ENCODE measurements around the gene RAB5IF.
"Not testable (repeated sequence)": the region's sequence is repeated elsewhere in the genome, so short reads cannot be mapped to it uniquely, and the experiment has no call there.

The RAB5IF gene

DNA sequence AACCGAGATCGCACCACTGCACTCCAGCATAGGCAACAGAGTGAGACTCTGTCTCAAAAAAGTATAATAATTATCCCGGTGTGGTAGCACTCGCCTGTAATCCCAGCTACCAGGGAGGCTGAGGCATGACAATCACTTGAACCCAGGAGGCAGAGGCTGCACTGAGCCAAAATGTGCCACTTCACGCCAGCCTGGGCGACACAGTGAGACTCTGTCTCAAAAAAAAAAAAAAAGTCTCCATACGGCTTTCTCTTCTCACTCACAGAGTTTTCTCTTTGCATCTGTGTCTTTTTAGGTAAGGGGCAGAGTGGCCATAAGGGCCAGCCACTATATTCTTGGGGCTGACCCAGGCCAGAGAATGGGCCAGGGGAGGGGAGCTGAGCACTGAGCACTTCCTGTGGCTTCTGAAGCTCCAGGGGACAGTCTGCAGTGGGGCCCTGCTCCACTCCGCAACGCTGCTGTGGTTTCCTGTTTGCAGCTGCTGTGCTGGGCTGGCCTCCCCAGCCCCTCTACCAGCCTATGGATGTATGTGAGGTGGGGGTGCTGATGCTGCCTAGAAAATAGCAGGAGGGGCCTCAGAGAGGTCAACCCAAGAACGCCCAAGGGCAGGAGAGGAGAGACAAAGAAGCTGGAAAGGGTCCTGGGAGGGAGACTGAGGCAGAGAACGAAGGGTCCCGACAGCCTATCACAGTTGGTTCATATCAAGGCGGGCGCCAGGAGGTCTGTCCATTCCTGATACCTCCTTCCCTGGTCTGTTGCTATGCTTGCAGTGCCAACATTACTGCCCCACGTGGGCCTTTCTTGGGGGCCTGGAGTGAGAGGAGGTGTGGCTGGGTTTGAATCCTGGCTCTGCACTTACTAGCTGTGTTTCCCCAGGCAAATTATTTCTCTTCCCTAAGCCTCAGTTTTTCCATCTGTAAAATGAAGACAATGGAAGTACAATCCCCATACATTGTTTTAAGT lies 24.4 kb downstream of the RAB5IF start:
- DNase-seq = no peak

DNA sequence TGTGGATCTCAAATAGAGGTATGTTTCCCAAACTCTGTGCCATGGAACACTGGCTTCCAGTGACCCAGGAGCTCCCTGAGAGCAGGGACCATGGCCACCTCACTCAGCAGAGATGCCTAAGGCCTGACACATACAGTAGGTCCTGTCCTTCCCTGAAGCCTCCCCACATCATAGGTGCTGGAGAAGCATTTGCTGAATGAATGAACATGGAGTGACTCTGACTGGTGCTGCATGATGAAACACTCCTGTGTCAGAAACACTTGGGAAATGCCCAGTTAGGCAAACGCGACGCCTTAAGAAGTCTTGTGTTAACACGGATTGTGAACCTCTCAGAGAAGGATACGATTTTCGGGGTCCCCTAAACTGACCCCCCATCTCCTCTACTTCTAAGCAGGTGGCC lies 26.1 kb downstream of the RAB5IF start:
- DNase-seq = no peak

DNA sequence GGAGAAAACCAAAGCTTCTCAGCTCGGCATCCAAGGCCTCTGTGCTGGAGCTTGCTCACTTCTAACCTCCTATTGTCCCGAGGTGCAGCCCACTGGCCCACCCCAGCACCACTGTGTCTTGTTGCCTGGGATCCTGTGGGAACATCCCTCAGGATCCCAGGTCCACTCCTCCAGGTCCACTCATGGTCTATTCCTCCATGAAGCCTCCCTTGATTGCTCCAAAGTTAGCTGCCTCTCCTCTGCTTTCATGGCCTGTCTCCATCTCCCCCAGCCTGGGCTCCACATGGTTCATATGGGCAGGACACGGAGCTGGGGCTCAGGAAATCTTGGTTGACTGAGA lies 26.5 kb downstream of the RAB5IF start:
- DNase-seq = no peak

DNA sequence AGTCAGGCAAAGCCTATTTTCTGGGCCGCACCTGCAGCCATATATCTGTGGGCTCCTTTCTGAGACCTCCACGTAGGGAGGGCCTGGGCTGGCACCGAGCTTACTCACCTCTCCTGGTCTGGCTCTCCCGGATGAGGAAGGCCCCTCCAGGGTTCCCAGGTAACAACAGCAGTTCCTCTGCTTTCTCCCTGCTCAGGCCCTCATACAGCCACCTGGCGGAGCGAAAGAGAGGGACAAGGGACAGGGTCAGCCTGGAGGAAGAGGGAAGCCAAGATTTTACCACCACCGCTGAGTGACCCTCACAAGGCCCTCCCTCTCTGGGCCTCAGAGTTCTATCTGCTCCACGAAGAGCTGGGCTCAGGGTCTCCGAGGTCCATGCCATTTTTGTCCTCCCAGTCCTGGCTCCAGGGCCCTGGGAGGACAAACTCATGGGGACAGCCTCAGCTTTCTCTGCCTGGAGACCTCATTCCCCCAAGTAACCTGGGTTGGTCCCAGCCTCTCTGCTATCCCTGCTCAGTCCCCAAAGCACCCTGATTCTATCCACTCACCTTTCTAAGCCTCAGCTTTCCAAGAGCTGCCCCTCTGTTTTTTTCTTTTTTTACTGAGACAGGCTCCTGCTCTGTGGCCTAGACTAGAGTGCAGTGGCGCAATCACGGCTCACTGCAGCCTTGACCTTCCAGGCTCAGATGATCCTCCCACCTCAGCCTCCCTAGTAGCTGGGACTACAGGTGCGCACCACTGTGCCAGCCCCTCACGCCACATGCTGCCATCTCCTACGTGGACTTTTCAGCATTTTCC lies 27.1 kb downstream of the RAB5IF start:
- no peak for DNase-seq

DNA sequence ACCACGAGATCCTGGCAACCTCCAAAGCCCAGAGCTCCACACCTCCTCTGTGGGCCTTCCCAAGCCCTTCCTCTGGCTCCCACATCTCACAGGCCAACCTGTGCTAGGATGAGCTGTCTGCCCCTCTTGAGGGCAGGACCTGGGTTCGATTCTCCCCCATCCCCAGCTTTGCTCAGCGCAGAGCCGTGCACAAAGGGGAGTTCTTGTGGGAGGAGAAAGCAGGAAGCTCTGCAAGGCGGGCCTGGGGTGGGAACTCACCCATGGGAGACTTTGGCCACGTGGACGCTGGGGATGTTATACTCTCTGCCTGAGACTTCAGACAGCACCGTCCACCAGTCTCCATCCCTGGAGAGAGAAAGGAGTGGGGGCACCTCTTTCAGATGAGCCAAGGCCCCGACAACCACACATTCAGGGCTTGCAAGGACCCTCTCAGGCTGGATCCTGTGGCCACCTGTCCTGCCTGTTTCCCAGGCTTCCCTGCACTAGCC lies 27.8 kb downstream of the RAB5IF start:
- no peak for DNase-seq

DNA sequence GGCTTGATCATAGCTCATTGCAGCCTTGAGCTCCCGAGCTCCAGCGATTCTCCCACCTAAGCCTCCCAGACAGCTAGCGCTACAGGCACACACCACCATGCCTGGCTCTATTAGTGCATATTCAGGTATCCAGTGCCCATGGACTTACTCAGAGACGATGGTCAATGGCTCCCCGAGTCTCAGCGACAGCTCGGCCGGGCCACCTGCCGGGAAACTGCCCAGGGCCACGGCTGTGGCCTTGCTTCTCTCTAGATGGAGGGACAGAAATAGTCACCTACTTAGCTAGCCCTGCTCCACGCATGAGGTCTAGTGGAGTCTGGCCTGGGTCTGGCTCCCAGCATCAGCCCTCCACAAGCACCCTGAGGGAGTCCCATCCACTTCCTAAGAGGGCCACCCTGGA lies 28.8 kb downstream of the RAB5IF start:
- no peak for DNase-seq

DNA sequence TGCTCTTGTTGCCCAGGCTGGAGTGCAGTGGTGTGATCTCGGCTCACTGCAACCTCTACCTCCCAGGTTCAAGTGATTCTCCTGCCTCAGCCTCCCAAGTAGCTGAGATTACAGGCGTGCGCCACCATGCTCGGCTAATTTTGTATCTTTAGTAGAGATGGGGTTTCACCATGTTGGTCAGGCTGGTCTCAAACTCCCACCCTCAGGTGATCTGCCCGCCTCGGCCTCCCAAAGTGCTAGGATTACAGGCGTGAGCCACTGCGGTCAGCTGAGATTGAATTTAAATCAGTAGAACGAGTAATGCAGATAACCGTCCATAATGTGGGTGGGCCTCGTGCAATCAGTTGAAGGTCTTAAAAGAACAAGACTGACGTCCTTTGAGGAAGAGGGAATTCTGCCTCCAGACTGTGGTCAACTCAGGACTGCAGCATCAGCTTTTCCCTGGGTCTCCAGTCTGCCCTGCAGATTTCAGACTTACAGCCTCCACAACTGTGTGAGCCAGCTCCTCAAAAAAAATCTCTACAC lies 33.4 kb downstream of the RAB5IF start:
- not testable (repeated sequence) for DNase-seq

DNA sequence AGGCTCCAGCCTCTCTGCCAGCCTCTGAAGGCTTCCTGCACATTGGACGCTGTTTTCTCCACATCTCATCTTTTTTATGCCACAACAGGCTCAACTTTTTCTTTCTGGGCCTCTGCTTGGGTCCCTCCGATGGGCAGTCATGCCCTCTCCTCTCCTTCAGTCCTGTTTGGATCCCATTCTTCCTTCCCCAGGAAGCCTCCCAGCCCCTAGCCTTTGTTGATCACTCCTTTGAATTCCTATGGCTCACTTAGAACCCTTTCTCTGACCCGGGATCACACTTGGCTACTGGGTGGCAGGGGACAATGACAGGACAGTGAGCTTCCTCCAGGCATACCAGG lies 35.9 kb downstream of the RAB5IF start:
- no peak for DNase-seq

DNA sequence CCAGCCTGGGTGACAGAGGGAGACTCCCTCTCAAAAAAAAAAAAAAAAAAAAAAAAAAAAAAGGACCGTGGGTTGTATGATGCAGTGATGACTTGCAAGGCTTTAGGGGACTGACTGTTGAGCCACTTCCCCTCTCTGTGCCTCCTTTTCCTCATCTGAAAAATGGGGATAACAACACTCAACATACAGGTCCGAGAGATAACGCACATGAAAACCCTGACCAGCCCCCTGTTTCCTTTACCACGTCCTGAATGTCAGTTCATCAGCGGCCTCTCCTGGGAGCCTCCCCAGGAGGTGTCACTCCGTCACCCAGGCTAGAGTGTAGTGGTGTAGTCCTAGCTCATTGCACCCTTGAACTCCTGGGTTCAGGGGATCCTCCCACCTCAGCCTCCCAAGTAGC lies 36.6 kb downstream of the RAB5IF start:
- no peak for DNase-seq

DNA sequence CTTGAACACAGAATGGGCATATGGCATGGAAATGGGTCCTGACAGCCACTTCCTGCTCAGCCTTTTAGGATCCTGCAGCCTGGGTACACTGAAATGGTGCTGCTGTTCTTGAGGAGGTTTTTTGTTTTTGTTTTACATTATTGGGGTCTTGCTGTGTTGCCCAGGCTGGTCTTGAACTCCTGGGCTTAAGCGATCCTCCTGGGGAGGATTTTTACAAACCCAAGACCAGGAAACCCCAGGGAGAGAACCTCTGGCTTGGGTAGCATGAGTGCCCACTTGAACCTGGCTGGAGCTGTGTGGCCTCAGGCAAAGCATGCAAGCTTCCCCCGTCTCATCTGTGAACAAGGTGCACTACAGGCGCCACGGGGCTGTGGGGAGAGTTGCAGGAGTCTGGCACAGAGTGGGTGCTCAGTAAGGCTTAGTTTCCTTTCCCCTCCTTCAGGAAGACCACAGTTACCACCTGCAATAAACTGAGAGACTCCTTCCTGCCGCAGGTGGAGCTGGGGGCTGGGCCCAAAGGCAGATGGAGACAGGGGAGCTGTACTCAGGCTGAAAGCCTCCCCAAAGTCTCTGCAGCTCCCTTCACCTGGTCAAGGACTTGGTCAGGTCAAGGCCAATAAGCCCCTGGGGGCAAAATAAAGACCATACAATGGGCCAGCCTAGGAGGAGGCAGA lies 38.6 kb downstream of the RAB5IF start:
- DNase-seq = no peak

DNA sequence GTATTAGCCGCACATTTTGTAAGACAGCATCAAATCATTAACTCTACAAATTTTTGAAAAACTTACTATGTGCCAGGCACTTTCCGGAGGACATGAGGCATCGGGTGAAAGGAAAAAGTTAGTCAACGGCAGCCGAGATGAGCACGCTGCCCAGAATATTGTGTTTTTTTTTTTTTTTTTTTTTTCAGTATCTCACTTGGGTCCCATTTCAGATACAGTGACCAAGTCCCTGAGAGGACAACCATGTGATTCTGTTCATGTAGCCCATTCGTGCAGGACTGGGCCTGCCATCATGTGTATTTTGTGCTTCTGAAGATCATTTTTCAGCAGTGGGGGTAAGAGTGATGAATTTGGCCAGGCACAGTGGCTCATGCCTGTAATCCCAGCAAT lies 39.1 kb downstream of the RAB5IF start:
- DNase-seq = no peak

DNA sequence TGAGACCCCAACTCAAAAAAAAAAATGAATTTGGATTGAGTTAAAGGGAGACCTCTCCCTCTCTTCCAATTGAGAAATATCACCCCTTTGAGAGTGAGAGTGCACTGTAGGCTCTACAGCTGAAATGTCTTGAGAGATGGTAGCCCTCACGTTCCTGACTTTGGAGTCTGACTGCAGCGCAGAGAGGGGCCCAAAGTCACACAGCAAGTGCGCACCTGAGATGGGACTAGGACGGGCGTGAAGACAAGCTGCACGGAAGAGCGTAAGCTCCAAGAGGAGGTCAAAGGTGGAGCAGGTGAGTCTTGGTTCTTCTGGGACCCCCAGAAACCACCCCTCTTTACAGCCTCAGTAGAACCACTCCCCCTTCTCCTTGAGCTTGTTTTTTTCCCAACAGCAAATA lies 39.8 kb downstream of the RAB5IF start:
- DNase-seq = no peak

DNA sequence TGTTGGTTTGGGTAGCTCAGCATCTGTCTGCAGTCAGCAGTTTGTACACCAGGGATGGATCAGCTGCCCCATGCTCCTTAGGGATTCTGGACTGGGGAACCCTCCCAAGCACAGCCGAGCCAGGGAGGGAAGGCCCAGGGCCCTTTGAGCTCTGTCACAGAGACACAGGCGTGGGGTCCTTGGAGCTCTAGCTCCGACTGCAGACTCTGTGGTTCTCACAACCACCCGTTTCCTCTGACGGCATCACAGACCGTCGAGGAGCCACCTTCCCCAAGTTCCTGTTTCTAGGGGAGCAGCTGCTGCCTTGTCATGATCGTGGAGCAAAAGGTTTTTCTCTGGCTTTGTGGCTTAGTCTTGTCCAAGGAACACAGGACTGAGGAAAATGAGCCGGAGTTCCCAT lies 40.4 kb downstream of the RAB5IF start, which contains the start of gene SLA2:
TSS of gene SLA2 (minus strand) at position 199 of the 400 bp plus-strand sequence. CDS start 4,861 bp downstream, outside the sequence.
- DNase-seq = no peak

DNA sequence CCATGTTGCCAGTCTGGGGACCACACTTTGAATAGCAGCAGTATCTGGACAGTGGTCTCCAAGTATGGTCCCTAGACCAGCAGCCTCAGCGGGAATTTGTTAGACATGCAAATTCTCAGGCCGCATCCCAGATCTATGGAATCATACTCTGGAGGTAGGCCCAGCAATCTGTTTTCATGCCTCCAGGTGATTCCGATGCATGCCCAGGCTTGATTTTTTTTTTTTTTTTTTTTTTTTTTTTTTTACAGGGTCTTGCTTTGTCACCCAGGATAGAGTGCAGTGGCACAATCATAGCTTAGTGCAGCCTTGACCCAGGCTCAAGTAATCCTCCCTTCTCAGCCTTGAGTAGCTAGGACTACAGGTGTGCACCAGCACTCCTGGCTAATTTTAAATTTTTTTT lies 41.1 kb downstream of the RAB5IF start:
- no peak for DNase-seq

DNA sequence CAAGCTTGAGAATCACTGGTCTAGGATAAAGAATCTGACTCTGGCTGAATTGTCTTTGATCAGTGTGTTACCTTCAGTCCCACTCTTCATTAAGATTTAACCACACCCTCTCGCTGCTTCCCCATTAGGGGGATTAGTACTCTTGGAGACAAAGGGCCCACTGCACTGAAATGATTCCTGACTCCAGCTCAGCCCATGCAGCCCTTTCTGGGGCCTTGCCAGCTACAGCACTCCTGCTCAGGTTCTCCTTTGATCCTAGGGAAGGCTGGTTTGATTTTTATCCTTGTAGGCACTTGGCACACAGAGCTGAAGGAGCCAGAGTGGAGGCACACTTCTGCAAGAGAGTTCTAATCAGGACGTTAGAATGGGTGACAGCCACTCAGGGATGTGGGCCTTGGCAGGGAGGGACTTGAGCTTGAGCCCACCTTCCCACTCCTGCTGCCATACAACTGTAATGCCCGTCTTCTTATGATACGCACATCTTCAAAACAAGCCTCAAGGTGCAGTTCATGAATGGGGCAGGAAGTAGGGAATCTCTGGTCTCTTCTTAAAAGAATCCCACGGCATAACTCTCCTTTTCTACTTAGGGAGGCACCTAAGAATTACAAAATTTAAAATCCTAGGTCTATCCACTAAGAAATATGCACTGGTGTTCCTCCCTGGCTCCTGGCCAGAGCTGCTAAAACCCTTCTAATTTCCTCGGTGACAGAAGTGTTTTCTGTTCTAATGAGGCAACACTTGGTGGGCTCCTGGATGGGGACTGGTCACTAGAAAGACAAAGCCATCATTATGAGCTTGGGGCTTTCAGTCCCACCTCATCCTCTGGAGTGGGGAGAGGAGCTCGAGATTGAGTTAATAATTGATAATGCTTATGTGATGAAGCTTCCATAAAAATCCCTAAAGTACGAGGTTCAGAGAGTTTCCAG lies 41.9 kb downstream of the RAB5IF start:
- no peak for DNase-seq

DNA sequence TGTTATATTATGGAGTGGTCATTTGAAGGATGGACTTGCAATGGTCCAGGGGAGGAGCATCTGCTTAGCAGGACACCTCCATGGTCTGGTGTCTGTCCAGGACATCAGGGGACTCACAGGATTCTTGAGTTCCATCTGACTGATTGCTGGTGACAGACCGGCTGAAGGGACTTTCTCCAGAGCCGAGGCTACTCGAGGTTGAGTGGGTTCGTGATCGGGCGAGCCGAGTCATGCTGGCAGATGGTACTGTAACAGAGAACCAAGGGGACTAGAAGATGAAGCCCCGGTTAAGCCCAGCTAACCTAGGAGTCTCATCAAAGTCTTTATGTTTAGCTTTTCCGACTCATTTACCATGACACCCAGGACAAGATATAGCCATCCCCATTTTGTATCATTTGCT lies 47.9 kb downstream of the RAB5IF start:
- DNase-seq = no peak

DNA sequence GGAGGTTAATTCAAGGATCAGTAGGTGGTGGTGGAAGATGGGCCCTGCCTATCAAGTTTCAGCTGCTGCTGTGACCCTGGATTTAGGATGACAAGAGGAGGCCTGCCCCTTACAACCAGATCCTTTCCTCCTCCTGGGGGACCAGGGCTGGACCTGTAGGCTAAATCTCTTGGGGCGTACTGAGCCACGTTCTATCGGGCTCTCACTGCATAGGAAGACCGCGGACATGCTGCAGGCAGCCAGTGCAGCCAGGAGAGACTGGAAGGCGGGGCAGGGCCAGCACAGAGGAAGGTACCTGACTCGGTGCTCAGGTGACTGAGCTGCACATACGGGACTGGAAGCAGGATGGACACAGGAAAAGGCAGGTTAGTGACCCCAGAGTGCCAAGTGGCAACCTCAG lies 48.9 kb downstream of the RAB5IF start:
- DNase-seq = no peak

DNA sequence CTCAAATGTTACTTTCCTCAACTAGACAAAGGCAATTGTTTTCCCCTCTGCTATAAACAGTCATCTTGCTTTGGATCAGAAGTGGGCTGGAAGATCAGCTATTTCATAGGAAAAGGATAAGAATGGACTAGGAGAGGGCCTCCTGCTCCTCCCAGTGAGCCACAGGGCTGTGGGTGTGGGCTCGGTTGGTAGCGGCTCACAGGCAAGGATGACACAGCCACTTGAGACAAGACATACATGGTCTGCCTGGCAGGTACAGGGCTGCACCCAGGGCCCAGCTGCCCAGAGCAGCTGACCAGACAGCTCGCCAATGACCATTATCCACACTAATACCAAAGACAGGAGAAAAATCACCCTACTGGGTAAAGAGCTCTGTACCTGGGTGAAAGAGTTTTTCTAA lies 49.4 kb downstream of the RAB5IF start:
- DNase-seq = no peak

DNA sequence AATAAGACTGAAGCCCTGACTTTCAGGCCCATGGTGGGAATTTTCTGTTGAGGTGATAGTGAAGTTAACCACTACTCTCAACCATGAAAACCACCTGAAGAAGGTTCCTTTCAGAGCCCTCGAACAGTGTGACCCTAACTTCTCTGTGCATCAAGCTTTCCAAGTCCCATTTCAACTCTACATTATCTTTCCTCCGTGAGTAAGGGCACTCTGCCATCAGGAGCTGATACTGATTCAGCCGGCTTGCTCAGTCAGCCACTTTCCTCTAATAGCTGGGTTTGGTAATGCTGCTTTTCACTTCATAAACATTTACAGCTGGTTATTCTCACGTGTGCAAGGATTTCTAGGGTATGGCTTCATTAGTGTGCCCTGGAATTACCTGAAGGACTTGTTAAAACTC lies 51.2 kb downstream of the RAB5IF start:
- DNase-seq = no peak

DNA sequence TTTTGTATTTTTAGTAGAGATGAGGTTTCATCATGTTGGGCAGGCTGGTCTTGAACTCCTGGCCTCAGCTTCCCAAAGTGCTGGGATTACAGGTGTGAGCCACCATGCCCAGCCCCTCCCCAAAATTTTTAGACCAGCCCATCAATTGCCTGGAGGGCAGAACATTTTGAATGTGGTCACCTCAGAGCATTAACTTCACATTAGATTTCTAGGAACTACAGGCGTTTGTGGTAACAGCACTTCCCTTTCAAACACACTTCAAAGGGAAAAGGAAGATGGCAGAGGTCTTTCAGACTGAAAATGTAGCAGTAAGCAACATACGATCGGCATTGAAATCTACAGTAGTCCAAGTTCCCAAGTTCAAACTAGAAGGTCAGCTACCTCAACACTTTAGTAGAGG lies 52.7 kb downstream of the RAB5IF start:
- no peak for DNase-seq
